Left ventricle myocardium inferior (tissue), 1 donor: ENCODE measurements around the gene CD276. TPM values are rescaled to one million over a fixed set of nuclear protein-coding genes. Genes with fewer than 3 reads are reported as not detected.

Experiments used
- DNase-seq: peaks from one replicate; pipeline ENCODE4 v3.0.0-alpha.2; 2020
- H3K27ac ChIP-seq: fragments of 200-600 bp; replicated peaks from 2 replicates; pipeline ENCODE4 v1.8.0; 2021
- H3K27me3 ChIP-seq: fragments of 200-600 bp; 2 replicates; pipeline ENCODE4 v1.8.0; 2021; ENCODE audit warnings: low read depth
- H3K36me3 ChIP-seq: fragments of 200-600 bp; 2 replicates; pipeline ENCODE4 v1.8.0; 2021
- H3K4me1 ChIP-seq: fragments of 200-600 bp; 2 replicates; pipeline ENCODE4 v1.8.0; 2021
- H3K4me3 ChIP-seq: fragments of 200-600 bp; 2 replicates; pipeline ENCODE4 v1.8.0; 2021; ENCODE audit warnings: mild to moderate bottlenecking, moderate library complexity
- H3K9me3 ChIP-seq: fragments of 200-600 bp; replicated peaks from 2 replicates; pipeline ENCODE4 v1.8.0; 2021
- CTCF ChIP-seq: fragments of 200-600 bp; IDR thresholded peaks from 2 replicates; pipeline ENCODE4 v1.8.0; 2021; ENCODE audit warnings: antibody characterized with exemption, mild to moderate bottlenecking, borderline replicate concordance
- intact Hi-C: fragments of 100-400 bp; cut with micrococcal nuclease; formaldehyde crosslinking; loops from one replicate; pipeline ENCODE4 v1.11.0; 2022
- total RNA-seq: library from RNA; stranded (reverse); fragmentation: NEBNext Ultra II Directional; extraction: Animal tissue kit (Norgen Biotek cat#: 25700); gene quantifications from one replicate; pipeline ENCODE4 v1.2.1, GENCODE V29; 2021
- donor health status: DM: no; HTN: yes; CAD: no; lungs with severe emphysema.

CD276 gene
- total RNA-seq, 1 donor from 2014 or later: 32.4 TPM

- Histone ChIP-seq H3K4me3 (no peak overlapping the region), H3K9me3 (no peaks in the 10 kb centered on the region), H3K27ac (no peak overlapping the region), H3K27me3 (peaks cover 48% of the 10 kb centered on the region), H3K4me1 (peaks cover 36% of the 10 kb centered on the region), H3K36me3 (no peaks in the 10 kb centered on the region)
- intact Hi-C loops: no loop called here
- DNase-seq: no peak
- TF ChIP-seq CTCF: no peak
Observed at GRCh38 chr15:73755946-73756345, 71.8 kb downstream of the CD276 start.

GRCh38 chr15:73756390-73756789, 72.2 kb downstream of the CD276 start:
- H3K27ac ChIP-seq: no peak overlapping the region
- peaks cover 32% of the 10 kb centered on the region for H3K4me1 ChIP-seq
- no peaks in the 10 kb centered on the region for H3K9me3 ChIP-seq
- no peaks in the 10 kb centered on the region for H3K36me3 ChIP-seq
- intact Hi-C loops: no loop called here
- H3K27me3 ChIP-seq: peaks cover 43% of the 10 kb centered on the region
- no peak for DNase-seq
- H3K4me3 ChIP-seq: no peak overlapping the region
- TF ChIP-seq CTCF: no peak

GRCh38 chr15:73756947-73757513, 72.8 kb downstream of the CD276 start:
- intact Hi-C loops: no loop called here
- Histone ChIP-seq H3K36me3 (no peaks in the 10 kb centered on the region), H3K4me3 (no peak overlapping the region), H3K9me3 (no peaks in the 10 kb centered on the region), H3K27me3 (peaks cover 38% of the 10 kb centered on the region), H3K4me1 (peaks cover 25% of the 10 kb centered on the region), H3K27ac (no peak overlapping the region)
- DNase-seq: no peak
- no peak for TF ChIP-seq CTCF

- H3K27me3 ChIP-seq: peaks cover 36% of the 10 kb centered on the region
- DNase-seq: no peak
- intact Hi-C loops: no loop called here
- H3K36me3 ChIP-seq: no peaks in the 10 kb centered on the region
- H3K4me1 ChIP-seq: peaks cover 20% of the 10 kb centered on the region
- H3K27ac ChIP-seq: no peak overlapping the region
- H3K4me3 ChIP-seq: no peak overlapping the region
- no peak for TF ChIP-seq CTCF
- H3K9me3 ChIP-seq: no peaks in the 10 kb centered on the region
Observed at GRCh38 chr15:73757571-73757970, 73.4 kb downstream of the CD276 start.

- no peaks in the 10 kb centered on the region for H3K36me3 ChIP-seq
- peaks cover 14% of the 10 kb centered on the region for H3K4me1 ChIP-seq
- DNase-seq: no peak
- H3K4me3 ChIP-seq: no peak overlapping the region
- H3K27ac ChIP-seq: no peak overlapping the region
- peaks cover 30% of the 10 kb centered on the region for H3K27me3 ChIP-seq
- no peak for TF ChIP-seq CTCF
- H3K9me3 ChIP-seq: no peaks in the 10 kb centered on the region
- intact Hi-C loops: no loop called here
Observed at GRCh38 chr15:73758461-73758860, 74.3 kb downstream of the CD276 start.
